Measurements from ENCODE around the gene SPPL2B.

- TF ChIP-seq CTCF (IDR thresholded peaks at IDR 0.05) (no peak), EP300 (IDR thresholded peaks at IDR 0.05) (no peak), POLR2AphosphoS5 (IDR thresholded peaks at IDR 0.05) (no peak)
Observed at GRCh38 chr19:2334986-2335846, 6.7 kb downstream of the SPPL2B start.

All from upper lobe of left lung (tissue), 4 donors.